ENCODE results near the gene PEAK3. TPM values are rescaled to one million over a fixed set of nuclear protein-coding genes. Genes with fewer than 3 reads are reported as not detected.

Gene PEAK3
- total RNA-seq, 1 donor from 2014 or later, result not detected

DNA sequence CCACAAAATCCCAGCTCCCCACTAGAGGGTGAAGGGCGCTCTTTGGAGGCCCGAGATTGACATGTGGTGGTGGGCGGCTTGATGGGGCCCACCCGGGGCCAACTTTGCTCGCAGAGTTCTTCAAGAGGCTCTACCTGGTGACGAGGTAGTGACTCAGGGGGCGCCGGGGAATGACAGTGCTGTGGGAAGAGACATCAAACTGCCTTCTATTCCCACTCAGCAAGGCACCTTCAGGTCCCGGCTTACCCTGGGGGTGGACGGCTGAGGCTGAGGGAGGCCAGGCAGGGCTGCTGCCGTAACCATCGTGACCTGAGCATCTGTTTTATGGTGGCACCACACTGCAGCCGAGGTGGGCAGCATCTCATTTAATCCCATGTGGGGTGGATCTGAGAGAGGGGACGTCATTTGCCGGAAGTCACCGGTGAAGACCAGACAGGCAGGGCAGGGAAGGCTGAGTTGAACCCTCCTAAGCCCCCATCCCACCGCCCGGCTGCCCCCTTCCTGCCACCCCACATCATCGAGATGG is 24.4 kb upstream of the PEAK3 start:
- FAIRE-seq, result no peak
- TF ChIP-seq, protein P1, sequence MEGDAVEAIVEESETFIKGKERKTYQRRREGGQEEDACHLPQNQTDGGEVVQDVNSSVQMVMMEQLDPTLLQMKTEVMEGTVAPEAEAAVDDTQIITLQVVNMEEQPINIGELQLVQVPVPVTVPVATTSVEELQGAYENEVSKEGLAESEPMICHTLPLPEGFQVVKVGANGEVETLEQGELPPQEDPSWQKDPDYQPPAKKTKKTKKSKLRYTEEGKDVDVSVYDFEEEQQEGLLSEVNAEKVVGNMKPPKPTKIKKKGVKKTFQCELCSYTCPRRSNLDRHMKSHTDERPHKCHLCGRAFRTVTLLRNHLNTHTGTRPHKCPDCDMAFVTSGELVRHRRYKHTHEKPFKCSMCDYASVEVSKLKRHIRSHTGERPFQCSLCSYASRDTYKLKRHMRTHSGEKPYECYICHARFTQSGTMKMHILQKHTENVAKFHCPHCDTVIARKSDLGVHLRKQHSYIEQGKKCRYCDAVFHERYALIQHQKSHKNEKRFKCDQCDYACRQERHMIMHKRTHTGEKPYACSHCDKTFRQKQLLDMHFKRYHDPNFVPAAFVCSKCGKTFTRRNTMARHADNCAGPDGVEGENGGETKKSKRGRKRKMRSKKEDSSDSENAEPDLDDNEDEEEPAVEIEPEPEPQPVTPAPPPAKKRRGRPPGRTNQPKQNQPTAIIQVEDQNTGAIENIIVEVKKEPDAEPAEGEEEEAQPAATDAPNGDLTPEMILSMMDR (IDR thresholded peaks at IDR 0.05; ENCODE audit: insufficient read depth, low read length, severe bottlenecking), result no peak
- no peaks in the 10 kb centered on the region for H3K36me3 ChIP-seq (ENCODE audit: control insufficient read depth, insufficient read depth, low read length)
- H3K27me3 ChIP-seq (ENCODE audit: control insufficient read depth, insufficient read depth, low read length), result peaks cover 21% of the 10 kb centered on the region
- H3K4me3 ChIP-seq (ENCODE audit: low read depth, low read length), result no peak overlapping the region
- DNase-seq (ENCODE audit: low read depth), result no peak

DNA sequence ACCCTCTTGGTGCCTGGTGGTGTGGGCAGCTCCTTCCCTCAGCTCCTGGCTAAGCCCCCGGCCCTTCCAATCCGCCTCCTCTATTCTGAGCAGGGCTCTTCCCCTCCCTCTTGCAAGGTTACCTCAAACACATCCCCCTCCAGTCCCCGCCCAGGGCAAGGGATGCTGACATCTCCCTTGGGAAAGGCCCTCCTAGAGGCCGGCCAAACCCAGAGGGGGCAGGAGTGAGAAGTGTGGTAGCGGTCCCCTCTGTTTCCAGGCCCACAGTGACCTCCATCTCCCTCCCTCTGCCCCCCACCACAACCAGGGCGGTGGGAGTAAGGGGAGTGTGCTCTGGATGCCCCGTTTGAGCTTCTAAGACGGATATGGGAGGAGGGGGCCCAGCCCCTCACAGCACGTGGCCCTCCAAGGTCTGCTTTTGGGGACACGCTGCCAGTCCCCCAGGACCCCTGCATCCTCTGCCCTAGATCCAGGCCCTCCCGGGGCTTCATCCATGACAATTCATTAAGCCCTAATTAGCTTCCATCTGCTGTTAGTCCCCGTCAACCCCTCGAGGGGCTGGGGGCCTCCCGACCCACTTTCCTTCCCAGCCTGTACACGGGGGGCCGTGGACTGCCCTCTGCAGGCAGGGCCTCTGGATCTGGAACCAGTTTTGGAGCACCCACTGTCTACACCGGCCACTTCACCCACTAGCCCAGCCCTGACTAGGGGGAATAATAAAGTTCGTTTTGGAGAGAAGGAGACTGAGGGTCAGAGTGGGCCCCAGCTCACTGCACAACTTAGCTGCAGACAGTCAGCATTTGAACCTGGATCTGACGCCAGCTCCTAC is 23.7 kb upstream of the PEAK3 start:
- H3K4me3 ChIP-seq (ENCODE audit: low read depth, low read length), result no peak overlapping the region
- DNase-seq (ENCODE audit: low read depth) (no peak), FAIRE-seq (no peak)
- H3K27me3 ChIP-seq (ENCODE audit: control insufficient read depth, insufficient read depth, low read length), result peaks cover 22% of the 10 kb centered on the region
- TF ChIP-seq, protein P1 (IDR thresholded peaks at IDR 0.05; ENCODE audit: insufficient read depth, low read length, severe bottlenecking), result no peak
- H3K36me3 ChIP-seq (ENCODE audit: control insufficient read depth, insufficient read depth, low read length), result no peaks in the 10 kb centered on the region

GRCh38 chr19:2303211-2303798 is 21.3 kb upstream of the PEAK3 start:
- peaks cover 18% of the 10 kb centered on the region for H3K27me3 ChIP-seq (ENCODE audit: control insufficient read depth, insufficient read depth, low read length)
- FAIRE-seq, result no peak

GRCh38 chr19:2302319-2303210 is 20.6 kb upstream of the PEAK3 start:
- H3K27me3 ChIP-seq (ENCODE audit: control insufficient read depth, insufficient read depth, low read length), result peaks cover 16% of the 10 kb centered on the region
- TF ChIP-seq, protein P1 (IDR thresholded peaks at IDR 0.05; ENCODE audit: insufficient read depth, low read length, severe bottlenecking), result no peak
- DNase-seq (ENCODE audit: low read depth) (no peak), FAIRE-seq (no peak)
- no peak overlapping the region for H3K4me3 ChIP-seq (ENCODE audit: low read depth, low read length)
- no peaks in the 10 kb centered on the region for H3K36me3 ChIP-seq (ENCODE audit: control insufficient read depth, insufficient read depth, low read length)

More at GRCh38 chr19:2303211-2303798, 21.3 kb upstream of the PEAK3 start:
- TF ChIP-seq, protein P1 (IDR thresholded peaks at IDR 0.05; ENCODE audit: insufficient read depth, low read length, severe bottlenecking), result no peak
- no peaks in the 10 kb centered on the region for H3K36me3 ChIP-seq (ENCODE audit: control insufficient read depth, insufficient read depth, low read length)
- no peak for DNase-seq (ENCODE audit: low read depth)
- H3K4me3 ChIP-seq (ENCODE audit: low read depth, low read length), result no peak overlapping the region

- DNase-seq (ENCODE audit: low read depth) (no peak), FAIRE-seq (no peak)
- TF ChIP-seq, protein P1 (IDR thresholded peaks at IDR 0.05; ENCODE audit: insufficient read depth, low read length, severe bottlenecking), result no peak
- Histone ChIP-seq H3K27me3 (ENCODE audit: control insufficient read depth, insufficient read depth, low read length) (peaks cover 9% of the 10 kb centered on the region), H3K4me3 (ENCODE audit: low read depth, low read length) (no peak overlapping the region), H3K36me3 (ENCODE audit: control insufficient read depth, insufficient read depth, low read length) (no peaks in the 10 kb centered on the region)
These were observed 18.6 kb upstream of the PEAK3 start for GRCh38 chr19:2300533-2300932.

All from bronchial epithelial cell (primary cell).